ENCODE results near the gene KDM2B. TPM values are rescaled to one million over a fixed set of nuclear protein-coding genes. Genes with fewer than 3 reads are reported as not detected.

KDM2B gene
- total and polyA plus RNA-seq, 2 donors (not counting 3 experiments of a cell fraction or from before 2014, with no cell fraction given), result 26.8 to 37.3 TPM

DNA sequence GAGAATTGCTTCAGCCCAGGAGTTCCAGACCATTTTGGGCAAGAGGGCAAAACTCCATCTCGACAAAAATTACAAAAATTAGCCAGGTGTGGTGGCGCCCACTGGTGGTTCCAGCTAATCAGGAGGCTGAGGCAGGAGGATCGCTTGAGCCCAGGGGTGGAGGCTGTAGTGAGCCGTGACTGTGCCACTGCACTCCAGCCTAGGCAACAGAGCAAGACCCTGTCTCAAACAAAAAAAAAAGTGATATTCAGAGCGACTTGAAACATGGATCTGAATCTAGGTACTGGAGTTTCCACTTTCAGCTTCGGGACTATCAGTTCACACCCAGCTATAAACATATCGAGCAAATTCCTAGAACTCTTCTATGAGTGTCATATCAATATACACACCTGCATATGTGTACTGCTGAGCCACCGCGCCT, 197.2 kb downstream of the KDM2B start:
- no peaks in the 10 kb centered on the region for H3K79me2 ChIP-seq (ENCODE audit: control insufficient read depth, insufficient read depth, low read length)
- H3K9me3 ChIP-seq (replicated peaks; ENCODE audit: control insufficient read depth, insufficient read depth, low read length), result no peaks in the 10 kb centered on the region
- POLR2A ChIA-PET, result no interaction called here
- TF ChIP-seq EZH2 (IDR thresholded peaks at IDR 0.05; ENCODE audit: borderline replicate concordance, low read depth, low read length, severe bottlenecking), result no peak
- no peak for TF ChIP-seq POLR2AphosphoS5 (IDR thresholded peaks at IDR 0.05; ENCODE audit: insufficient read depth, low read depth, low read length)
- no peak for TF ChIP-seq GATA2 (IDR thresholded peaks at IDR 0.05; ENCODE audit: insufficient read depth, insufficient read length, low read depth, low read length)
- no peak for TF ChIP-seq JUN (IDR thresholded peaks at IDR 0.05; ENCODE audit: borderline replicate concordance, insufficient read depth, insufficient read length, low read depth)
- TF ChIP-seq POLR2A (IDR thresholded peaks at IDR 0.05; ENCODE audit: low read depth, low read length), result no peak
- TF ChIP-seq MAX (IDR thresholded peaks at IDR 0.05; ENCODE audit: insufficient read depth, insufficient read length), result no peak
- no peak for TF ChIP-seq FOS (IDR thresholded peaks at IDR 0.05; ENCODE audit: borderline replicate concordance, insufficient read depth, low read length)
- TF ChIP-seq, protein P1, sequence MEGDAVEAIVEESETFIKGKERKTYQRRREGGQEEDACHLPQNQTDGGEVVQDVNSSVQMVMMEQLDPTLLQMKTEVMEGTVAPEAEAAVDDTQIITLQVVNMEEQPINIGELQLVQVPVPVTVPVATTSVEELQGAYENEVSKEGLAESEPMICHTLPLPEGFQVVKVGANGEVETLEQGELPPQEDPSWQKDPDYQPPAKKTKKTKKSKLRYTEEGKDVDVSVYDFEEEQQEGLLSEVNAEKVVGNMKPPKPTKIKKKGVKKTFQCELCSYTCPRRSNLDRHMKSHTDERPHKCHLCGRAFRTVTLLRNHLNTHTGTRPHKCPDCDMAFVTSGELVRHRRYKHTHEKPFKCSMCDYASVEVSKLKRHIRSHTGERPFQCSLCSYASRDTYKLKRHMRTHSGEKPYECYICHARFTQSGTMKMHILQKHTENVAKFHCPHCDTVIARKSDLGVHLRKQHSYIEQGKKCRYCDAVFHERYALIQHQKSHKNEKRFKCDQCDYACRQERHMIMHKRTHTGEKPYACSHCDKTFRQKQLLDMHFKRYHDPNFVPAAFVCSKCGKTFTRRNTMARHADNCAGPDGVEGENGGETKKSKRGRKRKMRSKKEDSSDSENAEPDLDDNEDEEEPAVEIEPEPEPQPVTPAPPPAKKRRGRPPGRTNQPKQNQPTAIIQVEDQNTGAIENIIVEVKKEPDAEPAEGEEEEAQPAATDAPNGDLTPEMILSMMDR (IDR thresholded peaks at IDR 0.05; ENCODE audit: extremely low read depth in 1 of 2, insufficient read depth in 1 of 2, low read depth in 1 of 2, low read length in 2 of 2), result no peak
- no peak for TF ChIP-seq MYC (IDR thresholded peaks at IDR 0.05; ENCODE audit: low read depth, low read length)
- dilution Hi-C loops (cut with MboI; ENCODE audit: extremely low pct_ligation_motif_present, low sequenced_read_pairs) (no loop called here), intact Hi-C loops (cut with micrococcal nuclease) (no loop called here)
- CTCF ChIA-PET, result interaction anchor here (1.1 to 2.4 kb wide), 4 partner anchors 13 to 145 kb away, joined by 3 to 7 read pairs (median 4); no protein-coding TSS in a partner anchor
- no peaks in the 10 kb centered on the region for H4K20me1 ChIP-seq (replicated peaks; ENCODE audit: control insufficient read depth, extremely low read depth, insufficient read depth, low read length)
- no peak overlapping the region for H3K9ac ChIP-seq (replicated peaks; ENCODE audit: extremely low read depth, insufficient read depth, low read length)
- H3K4me1 ChIP-seq (ENCODE audit: control insufficient read depth, extremely low read depth, insufficient read depth, low read length), result peaks cover 3% of the 10 kb centered on the region
- DNase-seq (ENCODE audit: low read depth, low spot score), result no peak
- no peak overlapping the region for H3K27ac ChIP-seq (ENCODE audit: insufficient read depth, low read depth, low read length)
- no peak overlapping the region for H3K4me3 ChIP-seq (replicated peaks in 1 of 3; ENCODE audit: insufficient read depth in 1 of 3, low read depth in 1 of 3, low read length in 3 of 3)
- H3K27me3 ChIP-seq (ENCODE audit: control insufficient read depth in 2 of 2, insufficient read depth in 2 of 2, low read length in 2 of 2), result no peaks in the 10 kb centered on the region
- no TSS peak for BruUV-seq (replicated peaks)
- no peak overlapping the region for H3K4me2 ChIP-seq (ENCODE audit: insufficient read depth, low read length)
- no peaks in the 10 kb centered on the region for H3K36me3 ChIP-seq (ENCODE audit: control insufficient read depth in 2 of 2, extremely low read depth in 1 of 2, insufficient read depth in 2 of 2, low read length in 2 of 2)
- no peak for FAIRE-seq
- H3K9me1 ChIP-seq (replicated peaks; ENCODE audit: control insufficient read depth, extremely low read depth, insufficient read depth, low read length), result no peaks in the 10 kb centered on the region
- H2AFZ ChIP-seq (ENCODE audit: low read depth, low read length), result no peak overlapping the region
